Measurements from ENCODE around the gene ZACN. TPM values are rescaled to one million over a fixed set of nuclear protein-coding genes. Genes with fewer than 3 reads are reported as not detected.

Gene ZACN
- total RNA-seq, 4 donors from 2014 or later: not detected

DNA sequence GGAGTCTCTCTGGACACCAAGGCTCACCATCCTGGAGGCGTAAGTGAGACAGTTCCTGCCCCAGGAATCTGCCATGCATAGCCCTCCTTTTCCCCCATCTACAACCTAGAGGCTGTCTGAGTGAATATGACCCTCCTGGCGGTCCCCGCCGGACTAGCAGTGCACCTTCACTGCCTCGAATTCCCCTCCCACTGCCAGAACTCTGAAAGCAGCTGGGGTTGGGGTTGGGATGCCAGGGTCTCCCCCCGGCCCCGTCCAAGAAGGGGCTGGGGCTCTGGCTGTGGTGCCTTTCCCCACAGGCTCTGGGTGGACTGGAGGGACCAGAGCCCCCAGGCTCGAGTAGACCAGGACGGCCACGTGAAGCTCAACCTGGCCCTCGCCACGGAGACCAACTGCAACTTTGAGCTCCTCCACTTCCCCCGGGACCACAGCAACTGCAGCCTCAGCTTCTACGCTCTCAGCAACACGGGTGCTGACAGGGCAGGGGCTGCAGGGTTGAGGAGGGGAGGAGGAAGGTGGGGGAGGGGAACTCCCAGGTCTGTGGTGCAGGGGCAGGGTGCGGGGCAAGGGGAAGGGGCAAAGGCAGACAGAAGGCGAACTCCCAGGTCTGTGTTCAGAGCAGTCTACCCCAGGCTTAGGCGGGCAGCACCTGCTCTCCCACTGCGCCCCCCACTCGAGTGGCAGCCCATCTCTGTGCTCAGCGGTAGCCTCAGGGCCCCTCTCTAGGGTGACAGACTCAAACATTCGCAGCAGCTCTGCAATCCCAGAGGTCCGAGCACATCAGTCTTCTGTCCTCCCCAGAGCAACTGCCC, 1.2 kb downstream of the ZACN start:
- DNase-seq (ENCODE audit: low spot score in 2 of 2): no peak
- intact Hi-C loops (cut with DNase I; ENCODE audit: low total_unique reads): no loop called here
- WGBS, 2 donors: 7 to 8% methylated on average over 21 to 22 of the region's 23 CpGs
- H3K4me3 ChIP-seq (ENCODE audit: low read depth, poor library complexity, severe bottlenecking): no peak overlapping the region
- TF ChIP-seq, protein P1, sequence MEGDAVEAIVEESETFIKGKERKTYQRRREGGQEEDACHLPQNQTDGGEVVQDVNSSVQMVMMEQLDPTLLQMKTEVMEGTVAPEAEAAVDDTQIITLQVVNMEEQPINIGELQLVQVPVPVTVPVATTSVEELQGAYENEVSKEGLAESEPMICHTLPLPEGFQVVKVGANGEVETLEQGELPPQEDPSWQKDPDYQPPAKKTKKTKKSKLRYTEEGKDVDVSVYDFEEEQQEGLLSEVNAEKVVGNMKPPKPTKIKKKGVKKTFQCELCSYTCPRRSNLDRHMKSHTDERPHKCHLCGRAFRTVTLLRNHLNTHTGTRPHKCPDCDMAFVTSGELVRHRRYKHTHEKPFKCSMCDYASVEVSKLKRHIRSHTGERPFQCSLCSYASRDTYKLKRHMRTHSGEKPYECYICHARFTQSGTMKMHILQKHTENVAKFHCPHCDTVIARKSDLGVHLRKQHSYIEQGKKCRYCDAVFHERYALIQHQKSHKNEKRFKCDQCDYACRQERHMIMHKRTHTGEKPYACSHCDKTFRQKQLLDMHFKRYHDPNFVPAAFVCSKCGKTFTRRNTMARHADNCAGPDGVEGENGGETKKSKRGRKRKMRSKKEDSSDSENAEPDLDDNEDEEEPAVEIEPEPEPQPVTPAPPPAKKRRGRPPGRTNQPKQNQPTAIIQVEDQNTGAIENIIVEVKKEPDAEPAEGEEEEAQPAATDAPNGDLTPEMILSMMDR (IDR thresholded peaks at IDR 0.05): no peak
- no peak for TF ChIP-seq POLR2A (IDR thresholded peaks at IDR 0.05)

DNA sequence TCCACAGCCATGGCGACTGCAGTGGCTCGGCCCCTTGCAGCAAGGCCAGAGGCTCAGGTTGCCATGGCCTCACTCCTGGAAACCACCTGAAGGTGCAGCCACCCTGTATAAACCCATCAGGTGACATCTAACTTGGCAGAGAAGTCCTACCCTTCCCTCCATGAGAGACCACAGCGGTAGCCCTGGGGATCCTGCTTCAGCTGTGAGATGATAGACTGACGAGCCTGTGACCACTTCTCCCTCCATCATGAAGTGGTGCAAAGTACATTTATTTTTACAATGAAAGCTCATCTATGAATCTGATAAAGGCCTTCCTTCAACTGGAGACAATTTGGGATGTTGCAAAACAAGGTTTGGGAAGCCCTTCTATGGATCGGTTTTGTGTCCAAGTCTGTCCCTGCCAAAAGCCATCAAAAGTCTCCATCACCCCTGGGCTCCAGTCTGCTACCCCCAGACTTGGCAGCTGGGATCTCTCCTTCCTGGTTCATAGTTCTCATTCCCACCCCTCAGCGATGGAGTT, 1.8 kb downstream of the ZACN start:
- TF ChIP-seq, protein P1 (IDR thresholded peaks at IDR 0.05): no peak
- TF ChIP-seq POLR2A (IDR thresholded peaks at IDR 0.05): no peak
- WGBS, 2 donors: 38 to 56% methylated on average over 6 of the region's 6 CpGs
- intact Hi-C loops (cut with DNase I; ENCODE audit: low total_unique reads): no loop called here
- no peak overlapping the region for H3K4me3 ChIP-seq (ENCODE audit: low read depth, poor library complexity, severe bottlenecking)
- DNase-seq (ENCODE audit: low spot score in 2 of 2): no peak

DNA sequence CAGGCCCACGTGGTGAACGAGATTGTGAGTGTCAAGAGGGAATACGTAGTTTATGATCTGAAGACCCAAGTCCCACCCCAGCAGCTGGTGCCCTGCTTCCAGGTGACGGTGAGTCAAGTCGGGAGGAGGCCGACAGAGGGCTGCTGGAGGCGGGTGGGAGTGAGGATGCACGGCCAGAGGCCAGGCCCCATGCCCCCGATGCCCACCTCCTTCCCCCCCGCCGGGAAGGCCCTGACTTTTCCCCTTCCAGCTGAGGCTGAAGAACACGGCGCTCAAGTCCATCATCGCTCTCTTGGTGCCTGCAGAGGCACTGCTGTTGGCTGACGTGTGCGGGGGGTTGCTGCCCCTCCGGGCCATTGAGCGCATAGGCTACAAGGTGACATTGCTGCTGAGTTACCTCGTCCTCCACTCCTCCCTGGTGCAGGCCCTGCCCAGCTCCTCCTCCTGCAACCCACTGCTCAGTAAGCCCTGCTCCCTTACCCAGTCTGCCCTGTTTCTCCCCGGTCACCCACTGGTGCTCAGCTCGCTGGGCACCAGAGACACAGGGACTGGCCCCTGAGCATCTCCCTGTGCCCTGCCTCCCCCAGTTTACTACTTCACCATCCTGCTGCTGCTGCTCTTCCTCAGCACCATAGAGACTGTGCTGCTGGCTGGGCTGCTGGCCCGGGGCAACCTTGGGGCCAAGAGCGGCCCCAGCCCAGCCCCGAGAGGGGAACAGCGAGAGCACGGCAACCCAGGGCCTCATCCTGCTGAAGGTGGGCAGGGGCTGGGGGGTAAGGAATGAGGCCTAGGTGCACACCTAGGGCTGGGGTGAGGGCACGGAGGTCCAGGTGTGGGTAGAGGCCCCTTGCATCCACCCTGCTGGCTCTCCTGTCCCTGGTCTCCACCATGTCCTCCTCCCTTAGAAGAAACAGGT, 2.6 kb downstream of the ZACN start:
- TF ChIP-seq, protein P1 (IDR thresholded peaks at IDR 0.05): no peak
- no peak for TF ChIP-seq POLR2A (IDR thresholded peaks at IDR 0.05)
- intact Hi-C loops (cut with DNase I; ENCODE audit: low total_unique reads): no loop called here
- no peak overlapping the region for H3K4me3 ChIP-seq (ENCODE audit: low read depth, poor library complexity, severe bottlenecking)
- WGBS, 2 donors: 68 to 70% methylated on average over 25 to 27 of the region's 27 CpGs
- DNase-seq (ENCODE audit: low spot score in 2 of 2): no peak

DNA sequence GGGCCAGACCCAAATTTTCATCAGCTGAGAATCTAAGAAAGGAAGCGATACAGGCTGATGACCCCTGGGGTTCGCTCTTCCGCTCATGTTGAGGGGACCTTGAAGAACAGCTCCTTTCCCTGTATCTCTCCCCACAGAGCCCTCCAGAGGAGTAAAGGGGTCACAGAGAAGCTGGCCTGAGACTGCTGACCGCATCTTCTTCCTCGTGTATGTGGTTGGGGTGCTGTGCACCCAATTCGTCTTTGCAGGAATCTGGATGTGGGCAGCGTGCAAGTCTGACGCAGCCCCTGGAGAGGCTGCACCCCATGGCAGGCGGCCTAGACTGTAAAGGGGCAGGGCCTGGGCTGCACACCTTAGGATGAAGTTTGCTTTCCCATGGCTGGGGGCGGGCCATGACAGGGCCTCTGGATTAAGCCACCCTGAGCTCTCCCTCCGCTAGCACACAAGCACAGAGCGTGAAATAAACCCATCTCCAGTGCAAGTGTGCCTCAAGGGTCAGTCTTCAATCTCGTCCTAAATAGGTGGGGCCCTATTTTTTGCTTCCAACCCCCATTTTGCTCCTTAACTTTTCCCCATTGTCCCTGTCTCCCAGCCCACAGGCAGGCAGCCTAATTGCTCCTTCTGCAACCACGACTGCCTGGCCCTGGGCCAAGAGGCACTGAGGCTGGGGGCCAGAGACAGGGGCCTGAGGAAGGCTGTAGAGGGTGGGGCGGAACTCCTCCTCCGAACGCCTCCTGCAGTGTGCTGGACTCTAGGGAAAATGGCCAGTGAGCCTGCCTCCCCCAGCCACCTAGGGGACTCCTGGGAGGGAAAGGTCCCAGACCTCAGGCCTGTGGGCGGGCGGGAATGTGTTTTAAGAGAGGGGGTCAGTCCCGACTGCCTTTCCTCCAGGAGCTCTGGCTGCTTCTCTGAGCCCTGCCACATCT, 3.6 kb downstream of the ZACN start:
- TF ChIP-seq, protein P1 (IDR thresholded peaks at IDR 0.05): no peak
- TF ChIP-seq POLR2A (IDR thresholded peaks at IDR 0.05): no peak
- WGBS, 2 donors: 86 to 88% methylated on average over 17 to 20 of the region's 20 CpGs
- intact Hi-C loops (cut with DNase I; ENCODE audit: low total_unique reads): no loop called here

DNA sequence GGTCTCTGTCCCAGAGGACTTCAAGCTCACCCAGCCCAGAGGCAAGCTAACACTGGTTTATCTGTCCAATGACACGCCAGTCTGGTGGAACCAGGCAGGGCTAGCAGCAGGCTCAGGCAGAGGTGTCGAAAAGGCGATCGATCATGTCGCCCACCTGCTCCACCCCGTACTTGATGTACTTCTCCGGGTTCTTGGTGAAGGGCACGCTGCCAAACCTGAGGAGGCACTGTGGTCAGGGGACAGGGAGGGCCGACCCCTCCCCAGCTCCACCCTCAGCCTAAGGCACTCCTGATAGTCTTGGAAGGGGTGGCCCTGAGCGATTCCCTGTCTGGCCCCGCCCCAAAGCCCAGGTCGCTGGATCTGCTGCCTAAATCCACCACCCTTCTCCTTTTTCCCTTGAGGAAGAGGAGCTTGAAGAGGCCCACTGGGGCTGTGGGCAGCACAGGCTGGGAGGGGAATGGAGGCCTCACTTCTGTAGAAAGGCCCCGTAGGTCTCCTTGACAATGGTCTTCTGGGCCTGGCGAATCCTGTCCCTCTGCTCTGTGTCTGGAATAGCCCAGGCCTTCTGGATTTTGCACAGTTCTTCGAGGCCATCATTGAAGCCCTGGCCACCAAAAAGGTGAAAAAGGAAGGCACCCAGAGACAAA, 4.7 kb downstream of the ZACN start:
- intact Hi-C loops (cut with DNase I; ENCODE audit: low total_unique reads): no loop called here
- 82 to 83% methylated on average over 15 of the region's 15 CpGs for WGBS, 2 donors
- H3K4me3 ChIP-seq (ENCODE audit: low read depth, poor library complexity, severe bottlenecking): no peak overlapping the region
- no peak for TF ChIP-seq POLR2A (IDR thresholded peaks at IDR 0.05)
- TF ChIP-seq, protein P1 (IDR thresholded peaks at IDR 0.05): no peak
- DNase-seq (ENCODE audit: low spot score in 2 of 2): no peak

More for the DNA sequence above, 3.6 kb downstream of the ZACN start:
- H3K4me3 ChIP-seq (ENCODE audit: low read depth, poor library complexity, severe bottlenecking): no peak overlapping the region
- no peak for DNase-seq (ENCODE audit: low spot score in 2 of 2)
